Measurements from ENCODE around the gene MNAT1.

Gene MNAT1

DNA sequence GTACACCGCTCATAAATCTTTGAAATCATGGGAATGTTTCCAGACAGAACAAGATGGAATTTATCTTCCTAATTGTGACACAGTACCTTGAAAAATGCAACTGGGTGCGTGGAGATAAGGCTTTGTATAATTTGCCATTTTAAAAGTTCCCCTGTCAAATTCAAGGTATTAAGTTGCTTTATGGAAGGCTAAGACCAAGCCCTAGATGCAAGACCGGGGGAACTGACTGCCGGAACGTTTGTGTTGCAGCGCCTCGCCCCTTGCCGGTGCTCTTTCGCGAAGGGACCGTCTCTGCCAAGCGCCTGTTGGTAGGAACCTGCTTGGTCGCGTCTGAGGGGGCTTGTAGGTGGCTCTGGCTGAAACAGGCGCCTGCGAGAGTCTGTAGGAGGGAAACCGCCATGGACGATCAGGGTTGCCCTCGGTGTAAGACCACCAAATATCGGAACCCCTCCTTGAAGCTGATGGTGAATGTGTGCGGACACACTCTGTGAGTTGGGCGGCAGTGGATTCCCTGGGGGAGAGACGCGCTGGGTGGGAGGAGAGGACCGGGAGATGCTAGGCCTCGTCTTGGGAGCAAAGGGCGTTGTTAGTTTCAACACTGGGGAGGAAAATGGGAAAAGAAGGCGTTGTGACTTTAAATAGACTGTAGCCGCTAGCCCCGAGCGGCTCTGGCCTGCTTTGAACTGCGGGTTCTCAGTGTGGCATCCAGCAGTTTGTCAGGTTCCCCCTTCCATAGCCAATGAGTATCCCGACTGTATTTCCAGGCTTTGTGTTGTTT, at the start of gene MNAT1:
Gene MNAT1, plus strand, starts transcription at position 297 of the 778 bp plus-strand sequence. Its CDS starts 102 bp downstream, at position 399.
- DNase-seq (ENCODE audit: extremely low spot score) = peak; percentile 73
- CTCF ChIA-PET = interaction anchor here (1.6 to 2.7 kb wide), 3 partner anchors 11 to 291 kb away, joined by 3 to 15 read pairs (median 5); partner anchors contain the start of gene SIX4
- POLR2A ChIA-PET = no interaction called here
- TF ChIP-seq, protein P1, sequence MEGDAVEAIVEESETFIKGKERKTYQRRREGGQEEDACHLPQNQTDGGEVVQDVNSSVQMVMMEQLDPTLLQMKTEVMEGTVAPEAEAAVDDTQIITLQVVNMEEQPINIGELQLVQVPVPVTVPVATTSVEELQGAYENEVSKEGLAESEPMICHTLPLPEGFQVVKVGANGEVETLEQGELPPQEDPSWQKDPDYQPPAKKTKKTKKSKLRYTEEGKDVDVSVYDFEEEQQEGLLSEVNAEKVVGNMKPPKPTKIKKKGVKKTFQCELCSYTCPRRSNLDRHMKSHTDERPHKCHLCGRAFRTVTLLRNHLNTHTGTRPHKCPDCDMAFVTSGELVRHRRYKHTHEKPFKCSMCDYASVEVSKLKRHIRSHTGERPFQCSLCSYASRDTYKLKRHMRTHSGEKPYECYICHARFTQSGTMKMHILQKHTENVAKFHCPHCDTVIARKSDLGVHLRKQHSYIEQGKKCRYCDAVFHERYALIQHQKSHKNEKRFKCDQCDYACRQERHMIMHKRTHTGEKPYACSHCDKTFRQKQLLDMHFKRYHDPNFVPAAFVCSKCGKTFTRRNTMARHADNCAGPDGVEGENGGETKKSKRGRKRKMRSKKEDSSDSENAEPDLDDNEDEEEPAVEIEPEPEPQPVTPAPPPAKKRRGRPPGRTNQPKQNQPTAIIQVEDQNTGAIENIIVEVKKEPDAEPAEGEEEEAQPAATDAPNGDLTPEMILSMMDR (IDR thresholded peaks at IDR 0.05; ENCODE audit: control extremely low read depth, extremely low read depth, low read depth, missing control alignments) = no peak

DNA sequence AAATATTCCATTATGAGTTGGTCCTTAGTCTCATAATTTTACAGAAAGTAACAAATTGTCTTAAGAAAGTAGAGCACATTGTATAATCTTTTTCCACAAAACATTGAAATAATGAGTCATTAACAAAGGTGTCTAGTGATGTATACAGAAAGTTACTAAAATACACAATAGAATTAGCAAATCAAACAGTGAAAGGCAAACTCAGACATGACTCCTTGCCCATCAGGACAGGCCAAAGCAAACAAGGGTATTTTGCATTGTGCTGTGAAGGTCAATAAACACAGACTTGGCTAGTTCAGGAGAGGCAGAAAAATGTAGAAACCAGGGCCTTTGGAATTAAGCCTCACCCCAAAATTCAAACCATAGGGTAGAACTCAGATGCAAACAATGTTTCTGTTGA, 47.7 kb upstream of the MNAT1 start:
- POLR2A ChIA-PET = no interaction called here
- CTCF ChIA-PET = no interaction called here
- TF ChIP-seq, protein P1 (IDR thresholded peaks at IDR 0.05; ENCODE audit: control extremely low read depth, extremely low read depth, low read depth, missing control alignments) = no peak
- no peak for DNase-seq (ENCODE audit: extremely low spot score)

DNA sequence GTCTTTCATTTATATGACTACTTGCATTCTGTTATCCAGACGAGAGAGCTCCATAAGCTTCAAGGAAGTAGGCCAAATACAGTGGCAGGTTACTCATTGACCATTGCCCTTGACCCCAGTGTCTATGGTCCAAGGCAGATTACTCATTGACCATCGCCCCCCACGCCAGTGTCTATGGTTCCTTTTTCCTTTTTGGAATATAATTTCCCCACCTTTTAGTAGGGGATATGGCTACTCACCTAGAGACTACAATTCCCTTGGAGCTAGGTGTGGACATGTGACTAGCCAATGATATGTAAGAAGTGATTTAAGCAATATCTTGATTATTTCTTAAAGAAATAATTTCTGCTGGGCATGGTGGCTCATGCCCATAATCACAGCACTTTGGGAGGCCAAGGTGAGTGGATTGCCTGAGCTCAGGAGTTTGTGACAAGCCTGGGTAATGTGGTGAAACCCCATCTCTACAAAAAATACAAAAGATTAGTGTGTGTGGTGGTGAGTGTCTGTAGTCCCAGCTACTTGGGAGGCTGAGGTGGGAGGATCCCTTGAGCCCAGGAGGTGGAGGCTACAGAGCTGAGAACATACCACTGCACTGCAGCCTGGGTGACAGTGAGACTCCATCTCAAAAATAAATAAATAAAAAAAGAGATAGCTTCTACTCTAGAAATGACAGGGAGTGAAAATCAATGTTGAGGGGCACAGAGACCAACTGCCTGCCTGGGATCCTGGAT, 43.0 kb upstream of the MNAT1 start:
- ChIA-PET POLR2A (no interaction called here), CTCF (interaction anchor here (3.5 kb wide), 1 partner anchor 12 kb away, joined by 13 read pairs; no protein-coding TSS in a partner anchor)
- TF ChIP-seq, protein P1 (IDR thresholded peaks at IDR 0.05; ENCODE audit: control extremely low read depth, extremely low read depth, low read depth, missing control alignments) = no peak
- no peak for DNase-seq (ENCODE audit: extremely low spot score)

DNA sequence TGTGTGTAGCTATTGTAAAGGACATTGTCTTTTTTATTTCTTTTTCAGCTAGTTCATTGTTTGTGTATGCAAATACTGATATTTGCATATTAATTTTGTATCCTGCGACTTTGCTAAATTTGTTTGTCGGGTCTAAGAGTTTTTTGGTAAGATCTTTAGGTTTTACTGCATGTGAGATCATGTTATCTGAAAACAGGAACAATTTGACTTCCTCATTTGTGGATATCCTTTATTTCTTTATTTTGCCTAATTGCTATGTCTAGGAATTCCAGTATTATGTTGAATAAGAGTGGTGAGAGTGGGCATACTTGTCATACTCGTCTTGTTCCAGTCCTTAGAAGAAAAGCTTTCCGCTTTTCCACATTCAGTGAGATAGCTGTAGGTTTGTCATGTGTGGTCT, 39.2 kb upstream of the MNAT1 start:
- POLR2A ChIA-PET = no interaction called here
- TF ChIP-seq, protein P1 (IDR thresholded peaks at IDR 0.05; ENCODE audit: control extremely low read depth, extremely low read depth, low read depth, missing control alignments) = no peak
- CTCF ChIA-PET = no interaction called here
- no peak for DNase-seq (ENCODE audit: extremely low spot score)

DNA sequence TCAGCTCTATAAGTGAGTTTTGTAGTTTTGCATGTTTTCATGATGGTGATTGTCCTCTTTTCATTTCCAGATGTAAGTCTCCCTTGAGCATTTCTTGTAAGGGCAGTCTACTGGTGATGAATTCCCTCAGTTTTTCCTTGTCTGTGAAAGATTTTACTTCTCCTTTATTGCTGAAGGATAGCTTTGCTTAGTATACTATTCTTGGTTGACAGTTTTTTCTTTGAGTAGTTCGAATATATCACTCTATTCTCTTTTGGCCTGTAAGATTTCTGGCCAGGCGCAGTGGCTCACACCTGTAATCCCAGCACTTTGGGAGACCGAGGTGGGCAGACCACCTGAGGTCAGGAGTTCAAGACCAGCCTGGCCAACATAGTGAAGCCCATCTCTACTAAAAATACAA, 34.0 kb upstream of the MNAT1 start:
- CTCF ChIA-PET = no interaction called here
- TF ChIP-seq, protein P1 (IDR thresholded peaks at IDR 0.05; ENCODE audit: control extremely low read depth, extremely low read depth, low read depth, missing control alignments) = no peak
- no peak for DNase-seq (ENCODE audit: extremely low spot score)
- POLR2A ChIA-PET = no interaction called here

DNA sequence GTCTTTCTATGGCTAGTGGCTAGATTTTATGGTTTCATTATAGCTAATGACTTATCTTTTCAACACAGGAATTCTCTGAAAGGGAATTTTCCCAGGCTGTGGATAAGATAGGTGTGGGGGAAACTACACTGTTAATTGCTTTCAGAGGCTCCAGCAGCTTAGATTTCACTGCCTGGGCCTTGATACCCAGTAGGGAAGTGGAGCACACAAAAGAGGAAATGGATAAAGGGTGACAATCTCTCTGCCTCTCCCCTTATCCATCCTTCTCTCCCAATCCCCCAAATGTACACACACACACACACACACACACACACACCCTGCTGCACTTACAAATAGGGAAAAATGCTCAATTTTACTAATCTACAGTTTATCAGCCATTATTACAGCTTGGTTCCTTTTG, 29.5 kb upstream of the MNAT1 start:
- TF ChIP-seq, protein P1 (IDR thresholded peaks at IDR 0.05; ENCODE audit: control extremely low read depth, extremely low read depth, low read depth, missing control alignments) = no peak
- ChIA-PET CTCF (interaction anchor here (0.7 kb wide), 1 partner anchor 78 kb away, joined by 3 read pairs; no protein-coding TSS in a partner anchor), POLR2A (no interaction called here)
- no peak for DNase-seq (ENCODE audit: extremely low spot score)

All from GM10248 (cell line).